Activated naive CD8-positive, alpha-beta T cell treated with anti-CD3 and anti-CD28 coated beads, Interleukin-2, amount 10 ng/mL, durations not matched to agents 7 days and 5 days (primary cell): Measurements from ENCODE around the gene RYR3. TPM values are rescaled to one million over a fixed set of nuclear protein-coding genes. Genes with fewer than 3 reads are reported as not detected.
"Not testable (repeated sequence)": the region's sequence is repeated elsewhere in the genome, so short reads cannot be mapped to it uniquely, and the experiment has no call there.

Experiments
- ATAC-seq: fragments of 150-1000 bp; cut with Tn5 transposase; one replicate; pipeline ENCODE4 v1.10.0; 2021; ENCODE audit warnings: low read depth, moderate library complexity
- POLR2A ChIA-PET: fragments of 350-600 bp; sonication (Branson Sonifier 250); formaldehyde crosslinking; loops from one replicate; lab custom pipeline; 2021; ENCODE audit warnings: antibody characterized with exemption; lab: Charles Lee
- DNase-seq: peaks from one replicate; pipeline ENCODE4 v3.0.0; 2021
- H3K27ac Mint-ChIP-seq: one replicate; pipeline ENCODE4 v1.8.0; 2022; ENCODE audit warnings: mild to moderate bottlenecking, mixed read lengths
- H3K27me3 Mint-ChIP-seq: one replicate; pipeline ENCODE4 v1.8.0; 2022; ENCODE audit warnings: mild to moderate bottlenecking, moderate library complexity, mixed read lengths
- H3K36me3 Mint-ChIP-seq: one replicate; pipeline ENCODE4 v1.8.0; 2021; ENCODE audit warnings: mild to moderate bottlenecking, mixed read lengths
- H3K4me1 Mint-ChIP-seq: one replicate; pipeline ENCODE4 v1.8.0; 2021; ENCODE audit warnings: mixed read lengths
- H3K4me3 Mint-ChIP-seq: one replicate; pipeline ENCODE4 v1.8.0; 2022; ENCODE audit warnings: mild to moderate bottlenecking, moderate library complexity, mixed read lengths
- H3K9me3 Mint-ChIP-seq: one replicate; pipeline ENCODE4 v1.8.0; 2021; ENCODE audit warnings: mixed read lengths
- total RNA-seq, 2 experiments: library from RNA; stranded (reverse); gene quantifications; one replicate each; pipeline ENCODE4 v1.2.3, GENCODE V29; 2021

Gene RYR3
- total RNA-seq, 2 experiments from 2014 or later = not detected

GRCh38 chr15:33569036-33569435 is 258.3 kb downstream of the RYR3 start:
- Mint-ChIP-seq H3K27ac (no peak overlapping the region), H3K9me3 (peaks cover 1% of the 10 kb centered on the region), H3K36me3 (no peaks in the 10 kb centered on the region), H3K4me1 (no peaks in the 10 kb centered on the region), H3K27me3 (peaks cover 2% of the 10 kb centered on the region), H3K4me3 (no peak overlapping the region)
- ATAC-seq (no peak), DNase-seq (no peak)
- POLR2A ChIA-PET = no interaction called here

DNA sequence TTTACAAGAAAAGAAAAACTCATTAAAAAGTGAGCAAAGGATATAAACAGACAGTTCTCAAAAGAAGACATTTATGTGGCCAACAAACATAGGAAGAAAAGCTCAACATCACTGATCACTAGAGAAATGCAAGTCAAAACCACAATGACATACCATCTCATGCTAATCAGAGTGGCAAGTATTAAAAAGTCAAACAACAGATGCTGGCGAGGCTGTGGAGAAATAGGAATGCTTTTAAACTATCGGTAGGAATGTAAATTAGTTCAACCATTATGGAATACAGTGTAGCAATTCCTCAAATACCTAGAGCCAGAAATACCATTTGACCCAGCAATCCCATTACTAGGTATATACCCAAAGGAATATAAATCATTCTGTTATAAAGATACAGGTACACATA is 267.1 kb downstream of the RYR3 start:
- H3K9me3 Mint-ChIP-seq, POLR2A ChIA-PET, H3K36me3 Mint-ChIP-seq, H3K4me1 Mint-ChIP-seq, DNase-seq, ATAC-seq, H3K27me3 Mint-ChIP-seq, H3K4me3 Mint-ChIP-seq, H3K27ac Mint-ChIP-seq: not testable (repeated sequence)

- Mint-ChIP-seq H3K27me3 (no peaks in the 10 kb centered on the region), H3K9me3 (no peaks in the 10 kb centered on the region), H3K4me3 (no peak overlapping the region), H3K27ac (no peak overlapping the region), H3K4me1 (no peaks in the 10 kb centered on the region), H3K36me3 (no peaks in the 10 kb centered on the region)
- ATAC-seq (no peak), DNase-seq (no peak)
- POLR2A ChIA-PET = no interaction called here
Measured at GRCh38 chr15:33580526-33580925, 269.8 kb downstream of the RYR3 start.

DNA sequence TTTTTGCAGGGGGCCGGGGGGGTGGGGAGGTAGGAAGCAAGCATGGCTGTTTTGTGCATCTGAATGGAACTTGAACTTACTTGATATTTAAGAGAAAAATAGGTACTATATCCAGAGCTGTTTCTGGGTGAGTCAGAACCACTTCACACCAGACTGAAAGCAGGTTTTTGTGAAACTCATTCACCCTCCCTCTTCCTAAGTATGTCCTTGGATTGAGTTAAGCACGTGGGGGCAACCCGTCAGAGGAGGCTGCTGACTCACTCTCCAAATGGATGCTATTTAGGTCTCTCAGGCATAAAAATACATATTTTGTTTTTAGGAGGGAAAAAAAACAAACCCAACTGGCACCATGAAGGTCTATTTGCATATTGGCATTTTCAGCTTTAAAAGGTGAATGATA is 270.3 kb downstream of the RYR3 start:
- H3K36me3 Mint-ChIP-seq = no peaks in the 10 kb centered on the region
- H3K27me3 Mint-ChIP-seq = no peaks in the 10 kb centered on the region
- DNase-seq (no peak), ATAC-seq (no peak)
- no peaks in the 10 kb centered on the region for H3K9me3 Mint-ChIP-seq
- no peak overlapping the region for H3K27ac Mint-ChIP-seq
- POLR2A ChIA-PET = no interaction called here
- no peak overlapping the region for H3K4me3 Mint-ChIP-seq
- H3K4me1 Mint-ChIP-seq = no peaks in the 10 kb centered on the region

DNA sequence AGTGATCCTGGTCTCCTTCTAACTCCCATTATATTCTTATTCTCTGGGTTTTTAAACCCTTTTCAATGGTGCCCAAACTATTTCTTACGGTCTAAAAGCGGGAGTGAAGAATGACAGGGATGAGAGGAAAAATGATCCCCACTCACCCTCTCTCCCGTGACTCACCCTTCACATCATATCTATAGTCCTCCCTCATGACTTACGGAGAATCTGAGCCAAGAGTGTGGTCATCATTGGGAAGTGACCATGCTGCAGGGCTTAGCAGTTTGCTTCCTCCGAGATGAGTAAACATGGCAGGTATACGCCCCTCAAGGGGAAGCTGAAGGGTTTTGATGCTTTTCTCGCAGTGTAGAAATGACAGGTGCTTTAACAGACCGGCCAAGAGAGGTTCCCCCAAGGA is 274.0 kb downstream of the RYR3 start:
- DNase-seq (no peak), ATAC-seq (no peak)
- Mint-ChIP-seq H3K9me3 (peaks cover 1% of the 10 kb centered on the region), H3K36me3 (no peaks in the 10 kb centered on the region), H3K4me1 (no peaks in the 10 kb centered on the region), H3K27me3 (no peaks in the 10 kb centered on the region), H3K4me3 (no peak overlapping the region), H3K27ac (no peak overlapping the region)
- POLR2A ChIA-PET = no interaction called here

- no peaks in the 10 kb centered on the region for H3K36me3 Mint-ChIP-seq
- no peaks in the 10 kb centered on the region for H3K27me3 Mint-ChIP-seq
- POLR2A ChIA-PET = no interaction called here
- H3K4me3 Mint-ChIP-seq = no peak overlapping the region
- H3K27ac Mint-ChIP-seq = no peak overlapping the region
- no peak for ATAC-seq
- H3K4me1 Mint-ChIP-seq = no peaks in the 10 kb centered on the region
- peaks cover 1% of the 10 kb centered on the region for H3K9me3 Mint-ChIP-seq
- no peak for DNase-seq
Measured at GRCh38 chr15:33586786-33587697, 276.3 kb downstream of the RYR3 start.

DNA sequence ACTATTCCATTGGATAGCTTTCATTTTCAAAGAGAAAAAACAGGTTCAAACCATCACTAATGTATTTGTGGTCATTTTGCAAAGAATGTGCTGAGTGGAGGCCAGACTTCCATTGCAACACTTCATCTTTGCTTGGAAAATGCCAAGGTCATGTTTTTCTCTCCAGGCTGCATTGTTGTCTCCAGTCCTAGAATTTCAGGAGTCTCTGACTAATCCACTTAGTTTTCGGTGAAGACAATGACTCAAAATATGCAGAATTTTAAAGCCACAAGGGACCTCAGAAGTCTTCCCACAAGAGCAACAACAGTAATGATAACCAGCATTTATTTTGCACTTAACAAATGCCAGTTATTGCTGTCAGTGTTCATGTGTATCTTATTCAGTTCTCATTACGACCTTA is 277.0 kb downstream of the RYR3 start:
- Mint-ChIP-seq H3K4me3 (no peak overlapping the region), H3K27me3 (no peaks in the 10 kb centered on the region), H3K4me1 (no peaks in the 10 kb centered on the region), H3K9me3 (peaks cover 1% of the 10 kb centered on the region), H3K27ac (no peak overlapping the region), H3K36me3 (no peaks in the 10 kb centered on the region)
- DNase-seq (no peak), ATAC-seq (no peak)
- POLR2A ChIA-PET = no interaction called here

- Mint-ChIP-seq H3K27me3 (no peaks in the 10 kb centered on the region), H3K9me3 (peaks cover 1% of the 10 kb centered on the region), H3K4me1 (no peaks in the 10 kb centered on the region), H3K36me3 (no peaks in the 10 kb centered on the region), H3K27ac (no peak overlapping the region), H3K4me3 (no peak overlapping the region)
- DNase-seq (no peak), ATAC-seq (no peak)
- POLR2A ChIA-PET = no interaction called here
Measured at GRCh38 chr15:33592864-33593263, 282.1 kb downstream of the RYR3 start.

- H3K27ac Mint-ChIP-seq, H3K36me3 Mint-ChIP-seq, H3K27me3 Mint-ChIP-seq, H3K4me3 Mint-ChIP-seq, DNase-seq, ATAC-seq, H3K9me3 Mint-ChIP-seq, H3K4me1 Mint-ChIP-seq, POLR2A ChIA-PET: not testable (repeated sequence)
Measured at GRCh38 chr15:33598382-33598781, 287.6 kb downstream of the RYR3 start.

DNA sequence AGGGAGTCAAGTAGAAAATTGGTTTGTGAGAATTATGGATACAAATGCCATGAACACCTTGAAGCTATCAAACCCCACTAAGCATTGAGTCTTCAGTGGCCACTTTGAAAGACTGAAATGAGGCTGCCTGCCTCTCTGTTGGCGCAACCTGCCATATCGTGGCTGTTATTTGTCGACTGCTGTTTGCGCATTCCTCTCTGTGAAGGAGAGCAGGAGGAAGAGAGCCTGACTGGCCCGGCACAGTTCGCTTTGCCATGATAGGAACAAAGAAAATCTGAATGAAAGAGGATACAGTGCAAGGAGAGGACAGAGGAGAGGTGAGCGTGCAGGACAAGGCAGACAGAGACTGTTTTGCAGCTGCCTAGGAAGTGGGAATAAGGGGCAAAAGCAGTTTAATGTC is 289.4 kb downstream of the RYR3 start:
- Mint-ChIP-seq H3K4me1 (no peaks in the 10 kb centered on the region), H3K4me3 (no peak overlapping the region), H3K9me3 (peaks cover 1% of the 10 kb centered on the region), H3K36me3 (no peaks in the 10 kb centered on the region), H3K27ac (no peak overlapping the region), H3K27me3 (no peaks in the 10 kb centered on the region)
- ATAC-seq = no peak
- no peak for DNase-seq
- POLR2A ChIA-PET = no interaction called here

- H3K27me3 Mint-ChIP-seq = no peaks in the 10 kb centered on the region
- H3K27ac Mint-ChIP-seq = no peak overlapping the region
- DNase-seq = no peak
- H3K9me3 Mint-ChIP-seq = peaks cover 1% of the 10 kb centered on the region
- no peaks in the 10 kb centered on the region for H3K36me3 Mint-ChIP-seq
- H3K4me1 Mint-ChIP-seq = no peaks in the 10 kb centered on the region
- POLR2A ChIA-PET = no interaction called here
- H3K4me3 Mint-ChIP-seq = no peak overlapping the region
- ATAC-seq = no peak
Measured at GRCh38 chr15:33601461-33601860, 290.7 kb downstream of the RYR3 start.

DNA sequence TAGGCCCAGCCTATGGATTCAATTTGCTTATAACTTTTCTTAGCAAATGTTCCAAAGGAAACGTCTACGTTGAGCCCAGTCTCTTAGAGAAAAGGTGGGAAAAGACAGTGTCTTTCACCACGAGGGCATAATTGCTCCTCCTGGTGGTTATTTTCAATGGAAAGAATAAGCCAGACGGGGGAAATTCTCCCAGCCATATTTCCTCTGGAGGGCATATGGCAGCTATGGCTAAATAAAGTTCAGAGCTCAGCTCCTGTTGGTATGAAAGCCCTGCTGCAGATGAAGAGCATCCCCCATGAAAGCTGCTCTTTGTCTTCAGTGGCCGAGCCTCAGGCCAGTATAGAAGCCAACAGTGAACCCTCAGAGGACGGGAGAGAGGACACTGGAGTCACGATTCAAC is 297.9 kb downstream of the RYR3 start:
- no peaks in the 10 kb centered on the region for H3K36me3 Mint-ChIP-seq
- H3K27me3 Mint-ChIP-seq = no peaks in the 10 kb centered on the region
- no peaks in the 10 kb centered on the region for H3K4me1 Mint-ChIP-seq
- H3K4me3 Mint-ChIP-seq = no peak overlapping the region
- DNase-seq (no peak), ATAC-seq (no peak)
- POLR2A ChIA-PET = no interaction called here
- no peak overlapping the region for H3K27ac Mint-ChIP-seq
- peaks cover 1% of the 10 kb centered on the region for H3K9me3 Mint-ChIP-seq

- no peak for DNase-seq
- POLR2A ChIA-PET = no interaction called here
- H3K27ac Mint-ChIP-seq = no peak overlapping the region
Measured at GRCh38 chr15:33612721-33613304, 302.0 kb downstream of the RYR3 start.

DNA sequence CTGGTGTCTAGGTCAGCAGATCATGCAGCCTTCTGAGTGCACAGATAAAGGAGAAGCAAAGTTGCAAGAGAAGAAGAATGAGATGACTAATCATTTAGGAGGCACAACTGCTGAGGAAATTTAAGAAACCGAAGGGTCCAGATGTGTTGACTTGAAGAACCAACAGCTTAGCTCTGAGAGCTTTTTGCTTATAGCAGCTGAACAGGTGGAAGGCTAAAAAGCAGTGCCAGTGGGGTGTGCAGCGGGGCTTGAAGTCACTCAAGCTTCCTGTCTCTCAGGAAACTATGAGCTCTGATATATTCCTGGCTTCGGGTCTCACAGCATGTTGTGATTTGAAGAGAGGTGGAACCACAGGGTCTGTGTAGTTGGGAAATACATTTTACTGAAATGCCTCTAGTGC is 305.7 kb downstream of the RYR3 start:
- Mint-ChIP-seq H3K27me3 (peaks cover 2% of the 10 kb centered on the region), H3K4me3 (no peak overlapping the region), H3K9me3 (no peaks in the 10 kb centered on the region), H3K27ac (no peak overlapping the region), H3K36me3 (no peaks in the 10 kb centered on the region), H3K4me1 (no peaks in the 10 kb centered on the region)
- ATAC-seq = no peak
- no peak for DNase-seq
- POLR2A ChIA-PET = no interaction called here

More at GRCh38 chr15:33612721-33613304, 302.0 kb downstream of the RYR3 start:
- ATAC-seq = no peak
- no peaks in the 10 kb centered on the region for H3K4me1 Mint-ChIP-seq
- H3K9me3 Mint-ChIP-seq = no peaks in the 10 kb centered on the region
- H3K27me3 Mint-ChIP-seq = no peaks in the 10 kb centered on the region
- H3K36me3 Mint-ChIP-seq = no peaks in the 10 kb centered on the region
- H3K4me3 Mint-ChIP-seq = no peak overlapping the region
